CD14-positive monocyte (primary cell): ENCODE results near the gene NAP1L4. TPM values are rescaled to one million over a fixed set of nuclear protein-coding genes. Genes with fewer than 3 reads are reported as not detected.

Experiments used
- DNase-seq, 3 donors: peaks; one replicate each; pipeline ENCODE4 v3.0.0-alpha.2; 2011 to 2022
- H2AFZ ChIP-seq: 2 replicates; pipeline ENCODE4 v1.6.0; 2012; ENCODE audit warnings: mild to moderate bottlenecking, low read depth, low read length, inconsistent platforms; ENCODE audit not compliant: insufficient read depth, poor library complexity, severe bottlenecking
- H3K27ac ChIP-seq, 2 donors: 1 replicate in 1 of 2; 2 replicates in 1 of 2; pipeline ENCODE4 v1.5.1; 2012 to 2013; ENCODE audit warnings: low read length in 2 of 2, control low read depth in 1 of 2, inconsistent platforms in 1 of 2, low read depth in 1 of 2, mild to moderate bottlenecking in 1 of 2
- H3K27me3 ChIP-seq, 2 donors: one replicate each; pipeline versions ENCODE4 v1.6.0 to v1.6.1; 2011 to 2013; ENCODE audit warnings: low read length in 2 of 2; ENCODE audit not compliant: control insufficient read depth in 2 of 2, insufficient read depth in 2 of 2
- H3K36me3 ChIP-seq, 2 donors: replicated peaks in 1 of 2; 1 replicate in 1 of 2; 2 replicates in 1 of 2; pipeline versions ENCODE4 v1.5.1 to v1.6.1; 2012 to 2013; ENCODE audit warnings: low read length in 2 of 2, control low read depth in 1 of 2, inconsistent platforms in 1 of 2, mild to moderate bottlenecking in 1 of 2; ENCODE audit not compliant: insufficient read depth in 2 of 2, control insufficient read depth in 1 of 2
- H3K4me1 ChIP-seq, 2 donors: 1 replicate in 1 of 2; 2 replicates in 1 of 2; pipeline versions ENCODE4 v1.5.1 to v1.6.1; 2012 to 2013; ENCODE audit warnings: low read length in 2 of 2, control low read depth in 1 of 2, inconsistent platforms in 1 of 2, mild to moderate bottlenecking in 1 of 2, moderate library complexity in 1 of 2; ENCODE audit not compliant: insufficient read depth in 2 of 2, control insufficient read depth in 1 of 2
- H3K4me2 ChIP-seq: replicated peaks from 2 replicates; pipeline ENCODE3; 2012; ENCODE audit warnings: low read length, moderate library complexity, mild to moderate bottlenecking; ENCODE audit not compliant: poor library complexity, severe bottlenecking; ENCODE audit errors: extremely low read depth
- H3K4me3 ChIP-seq, 3 experiments: fragments of 200-600 bp in 1 of 3; sonication (generic) in 1 of 3; replicated peaks in 1 of 3; 1 replicate in 2 of 3; 2 replicates in 1 of 3; pipeline ENCODE4 v1.5.1; 2011 to 2013; ENCODE audit warnings: low read length in 3 of 3, mild to moderate bottlenecking in 3 of 3, control low read depth in 2 of 3, low read depth in 2 of 3, inconsistent platforms in 1 of 3, moderate library complexity in 1 of 3
- H3K79me2 ChIP-seq: 2 replicates; pipeline ENCODE4 v1.6.0; 2012; ENCODE audit warnings: mild to moderate bottlenecking, control low read depth, inconsistent platforms, low read length, moderate library complexity; ENCODE audit not compliant: insufficient read depth
- H3K9ac ChIP-seq: 2 replicates; pipeline ENCODE4 v1.6.0; 2017; ENCODE audit warnings: low read length, mild to moderate bottlenecking; ENCODE audit not compliant: insufficient read depth, poor library complexity, severe bottlenecking
- H3K9me3 ChIP-seq, 2 donors: replicated peaks in 1 of 2; 1 replicate in 1 of 2; 2 replicates in 1 of 2; pipeline versions ENCODE4 v1.5.1 to v1.6.1; 2012 to 2013; ENCODE audit warnings: low read length in 2 of 2, control low read depth in 1 of 2; ENCODE audit not compliant: control insufficient read depth in 1 of 2, insufficient read depth in 1 of 2
- H4K20me1 ChIP-seq: 2 replicates; pipeline ENCODE4 v1.6.0; 2012; ENCODE audit warnings: mild to moderate bottlenecking, low read length, control low read depth, moderate library complexity; ENCODE audit not compliant: insufficient read depth
- H3K27ac Mint-ChIP-seq, 7 donors: one replicate each; pipeline ENCODE4 v1.8.0; 2020; ENCODE audit warnings: mild to moderate bottlenecking in 7 of 7, mixed read lengths in 7 of 7, moderate library complexity in 6 of 7, inconsistent platforms in 2 of 7
- H3K27me3 Mint-ChIP-seq, 3 donors: one replicate each; pipeline ENCODE4 v1.8.0; 2021 to 2022; ENCODE audit warnings: low read depth in 3 of 3, mild to moderate bottlenecking in 3 of 3, mixed read lengths in 3 of 3, moderate library complexity in 3 of 3, inconsistent platforms in 1 of 3
- H3K36me3 Mint-ChIP-seq, 2 donors: one replicate each; pipeline ENCODE4 v1.8.0; 2020; ENCODE audit warnings: mixed read lengths in 2 of 2, inconsistent platforms in 1 of 2, mild to moderate bottlenecking in 1 of 2
- H3K4me1 Mint-ChIP-seq: one replicate; pipeline ENCODE4 v1.8.0; 2020; ENCODE audit warnings: mild to moderate bottlenecking, mixed read lengths
- H3K4me3 Mint-ChIP-seq, 2 donors: one replicate each; pipeline ENCODE4 v1.8.0; 2020; ENCODE audit warnings: mild to moderate bottlenecking in 2 of 2, mixed read lengths in 2 of 2, moderate library complexity in 1 of 2
- H3K9me3 Mint-ChIP-seq, 7 donors: one replicate each; pipeline ENCODE4 v1.8.0; 2020 to 2022; ENCODE audit warnings: mixed read lengths in 7 of 7, mild to moderate bottlenecking in 6 of 7, moderate library complexity in 6 of 7, inconsistent platforms in 2 of 7
- CTCF ChIP-seq: fragments of 200-600 bp; IDR thresholded peaks from one replicate; pipeline ENCODE4 v1.8.0; 2022; ENCODE audit warnings: antibody characterized with exemption, mild to moderate bottlenecking
- WGBS: methylation state at CpG from one replicate; pipeline ENCODE4 v1.1.5; 2013; ENCODE audit warnings: missing lambda C conversion rate; ENCODE audit not compliant: insufficient coverage; 5-methylcytosine and 5-hydroxymethylcytosine counted together
- intact Hi-C, 2 donors: fragments of 100-400 bp; cut with micrococcal nuclease; formaldehyde crosslinking; loops; one replicate each; pipeline versions ENCODE4 v1.15.0 to v1.15.1; 2023
- polyA plus RNA-seq, 3 donors: library from polyadenylated mRNA; depleted of rRNA in 1 of 3; unstranded in 2 of 3; stranded (reverse) in 1 of 3; fragments of 300-500 nt in 2 of 3; fragments of >200 nt in 1 of 3; fragmentation: Illumina TruSeq in 2 of 3; gene quantifications; 1 replicate in 2 of 3; 2 replicates in 1 of 3; pipeline ENCODE4 v1.2.3, GENCODE V29; 2012 to 2021

The NAP1L4 gene
- polyA plus RNA-seq, 3 donors = 42.1 to 44.9 (median 44.9) TPM

GRCh38 chr11:2992997-2993325 lies 832 bp upstream of the NAP1L4 start:
- intact Hi-C loops = loop anchor here (1.0 to 5.0 kb wide), 4 partner anchors 22 to 61 kb away; no protein-coding TSS in a partner anchor
- no peaks in the 10 kb centered on the region for H3K36me3 ChIP-seq
- peak overlapping the region; percentile 90 to 96 for H3K4me3 Mint-ChIP-seq
- H2AFZ ChIP-seq = peak overlapping the region; percentile 97
- no peaks in the 10 kb centered on the region for H3K36me3 Mint-ChIP-seq
- DNase-seq = no peak
- H3K9ac ChIP-seq = peak overlapping the region; percentile 86
- H3K9me3 Mint-ChIP-seq = no peaks in the 10 kb centered on the region
- peaks cover 18% of the 10 kb centered on the region for H4K20me1 ChIP-seq
- H3K4me2 ChIP-seq = peak overlapping the region; percentile 82
- peaks cover 38% of the 10 kb centered on the region for H3K79me2 ChIP-seq
- H3K27me3 Mint-ChIP-seq = peaks cover 0 to 2% (median 1%) of the 10 kb centered on the region in 3 donors
- whole genome bisulfite sequencing = 29% methylated on average over 6 of the region's 7 CpGs
- no peaks in the 10 kb centered on the region for H3K9me3 ChIP-seq
- peak overlapping the region in 3 of 7 donors; percentile 42 to 85 (median 81) for H3K27ac Mint-ChIP-seq
- TF ChIP-seq CTCF = no peak
- H3K4me3 ChIP-seq = peak overlapping the region; percentile 75 to 90 (median 86)
- peaks cover 34 to 43% of the 10 kb centered on the region in 2 donors for H3K4me1 ChIP-seq
- no peaks in the 10 kb centered on the region for H3K27me3 ChIP-seq
- peaks cover 41% of the 10 kb centered on the region for H3K4me1 Mint-ChIP-seq
- no peak overlapping the region for H3K27ac ChIP-seq

GRCh38 chr11:2991452-2992233 lies 486 bp downstream of the NAP1L4 start:
- Mint-ChIP-seq H3K9me3 (no peaks in the 10 kb centered on the region), H3K4me1 (peaks cover 45% of the 10 kb centered on the region), H3K27me3 (peaks cover 0 to 2% (median 1%) of the 10 kb centered on the region in 3 donors), H3K4me3 (peak overlapping the region; percentile 97 to 99), H3K36me3 (peaks cover 0 to 2% of the 10 kb centered on the region in 2 donors), H3K27ac (peak overlapping the region; percentile 94 to 99 (median 98))
- H3K9ac ChIP-seq = peak overlapping the region; percentile 86
- H3K27ac ChIP-seq = peak overlapping the region; percentile 83 to 87
- peaks cover 38 to 48% of the 10 kb centered on the region in 2 donors for H3K4me1 ChIP-seq
- H2AFZ ChIP-seq = peak overlapping the region; percentile 97
- H3K4me3 ChIP-seq = peak overlapping the region; percentile 75 to 90 (median 86)
- peak overlapping the region; percentile 82 for H3K4me2 ChIP-seq
- no peaks in the 10 kb centered on the region for H3K9me3 ChIP-seq
- peaks cover 31% of the 10 kb centered on the region for H4K20me1 ChIP-seq
- H3K36me3 ChIP-seq = peaks cover 0 to 6% of the 10 kb centered on the region in 2 donors
- H3K79me2 ChIP-seq = peaks cover 51% of the 10 kb centered on the region
- under 1% methylated on average over 79 of the region's 79 CpGs for WGBS
- intact Hi-C loops = loop anchor here (1.0 to 5.0 kb wide), 5 partner anchors 20 to 65 kb away; partner anchors contain the start of gene CARS1 (in 1 of the 2)
- peak; percentile 38 to 57 (median 52) for DNase-seq
- TF ChIP-seq CTCF = no peak
- H3K27me3 ChIP-seq = no peaks in the 10 kb centered on the region
